Embryonic facial prominence (tissue), 1 donor: ENCODE measurements around the gene ANKRD44.
"Not testable (repeated sequence)": the region's sequence is repeated elsewhere in the genome, so short reads cannot be mapped to it uniquely, and the experiment has no call there.

Source experiments
- DNase-seq: peaks from one replicate; pipeline ENCODE4 v3.0.0-alpha.2; 2016; ENCODE audit errors: extremely low spot score

Gene ANKRD44

DNA sequence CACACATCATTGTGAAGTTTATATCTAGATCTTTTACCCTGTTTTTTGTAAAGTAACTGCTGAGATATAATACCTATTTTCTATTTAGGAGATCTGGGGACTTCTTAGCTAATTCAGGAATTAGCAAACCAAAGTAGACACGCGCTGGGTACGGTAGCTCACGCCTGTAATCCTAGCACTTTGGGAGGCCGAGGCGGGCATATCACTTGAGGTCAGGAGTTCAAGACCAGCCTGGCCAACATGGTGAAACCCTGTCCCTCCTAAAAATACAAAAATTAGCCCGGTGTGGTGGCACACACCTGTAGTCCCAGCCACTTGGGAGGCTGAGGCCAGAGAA is 23.0 kb downstream of the ANKRD44 start:
- DNase-seq, result not testable (repeated sequence)

DNA sequence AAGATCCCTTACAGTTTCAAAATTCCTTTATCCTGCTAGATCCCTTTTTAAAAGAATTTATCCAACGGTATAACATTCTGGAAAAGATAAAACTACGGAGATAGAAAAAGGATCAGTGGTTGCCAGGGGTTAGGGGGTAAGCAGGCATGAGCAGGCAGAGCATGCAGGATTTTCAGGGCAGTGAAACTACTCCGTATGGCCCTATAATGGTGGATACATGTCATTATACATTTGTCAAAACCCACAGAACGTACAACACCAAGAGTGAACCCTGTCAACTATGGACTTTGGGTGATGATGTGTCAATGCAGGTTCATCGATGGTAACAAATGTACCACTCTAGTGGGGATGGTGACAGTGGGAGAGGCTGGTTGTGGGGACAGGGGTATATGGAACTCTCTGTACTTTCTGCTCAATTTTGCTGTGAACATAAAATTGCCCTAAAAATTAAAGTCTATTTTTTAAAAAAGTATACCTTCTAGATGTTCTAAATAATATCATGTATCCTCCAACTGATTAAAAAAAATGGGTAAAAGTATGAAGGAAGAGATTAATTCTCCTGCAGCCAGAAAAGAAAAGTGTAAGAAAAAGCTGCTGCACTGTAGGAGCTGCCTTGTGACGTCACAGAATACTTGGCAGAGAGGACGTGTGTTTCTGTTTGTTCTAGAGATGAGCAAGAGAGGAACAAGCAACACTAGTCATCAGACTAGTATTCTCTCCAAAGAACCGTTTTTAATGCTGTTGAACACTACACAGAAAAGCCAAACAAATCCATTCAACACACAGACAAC is 23.6 kb downstream of the ANKRD44 start:
- no peak for DNase-seq

DNA sequence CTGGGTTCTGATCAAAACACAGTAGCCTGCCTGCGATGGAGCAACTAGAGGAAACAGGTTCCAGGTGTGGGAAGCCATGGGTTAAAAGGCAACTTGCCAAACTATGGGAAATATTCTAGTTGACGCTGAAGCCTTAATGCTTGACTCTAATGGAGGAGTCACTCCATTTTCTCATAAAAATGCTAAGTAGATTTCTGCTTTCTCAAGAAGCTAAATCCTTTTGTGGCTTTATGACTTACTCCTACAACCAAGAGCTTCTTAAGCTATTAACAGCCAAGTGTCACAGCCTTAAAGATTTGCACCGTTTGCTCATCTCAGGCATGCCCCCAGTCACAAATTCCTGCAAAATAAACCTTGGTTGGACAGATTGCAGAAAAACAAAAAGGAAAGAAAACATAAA is 25.2 kb downstream of the ANKRD44 start:
- DNase-seq, result no peak

DNA sequence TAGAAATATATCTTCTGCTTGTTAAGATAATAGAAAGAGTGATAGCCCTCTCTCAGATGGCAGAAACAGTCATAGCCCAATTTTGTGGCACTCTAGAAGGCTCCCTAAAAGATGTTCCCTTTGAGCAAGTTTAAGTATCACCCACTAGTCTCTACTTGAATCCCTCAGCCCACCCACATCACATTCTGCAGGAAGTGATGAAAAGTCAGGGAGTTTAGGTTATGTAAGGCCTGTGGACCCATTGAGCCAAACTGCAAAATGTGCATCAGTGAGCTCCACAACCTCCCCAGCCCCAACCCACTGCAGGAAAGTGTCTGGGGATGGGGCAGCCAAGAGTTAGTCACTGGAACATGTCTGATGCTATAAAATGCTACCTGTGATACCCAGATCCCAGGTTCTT is 25.6 kb downstream of the ANKRD44 start:
- DNase-seq, result no peak

DNA sequence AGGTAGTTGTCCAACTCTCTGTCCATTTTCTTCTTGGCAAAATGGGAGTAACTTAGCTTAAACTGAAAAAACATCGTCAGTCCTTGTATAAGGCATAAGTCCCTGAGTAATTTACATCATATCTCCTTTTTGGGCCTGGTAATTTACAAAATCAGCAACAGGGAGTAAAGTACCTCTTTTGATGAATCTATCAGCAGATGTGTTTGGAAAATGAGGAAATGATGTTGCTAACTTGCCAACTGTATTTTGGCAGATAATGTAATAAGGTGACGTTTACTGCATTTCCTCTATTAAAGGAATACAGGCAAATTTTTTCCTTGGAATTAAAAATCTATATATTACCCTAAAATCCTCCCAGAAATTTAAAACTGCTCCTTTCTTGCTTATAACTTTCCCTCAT is 29.2 kb downstream of the ANKRD44 start:
- no peak for DNase-seq

DNA sequence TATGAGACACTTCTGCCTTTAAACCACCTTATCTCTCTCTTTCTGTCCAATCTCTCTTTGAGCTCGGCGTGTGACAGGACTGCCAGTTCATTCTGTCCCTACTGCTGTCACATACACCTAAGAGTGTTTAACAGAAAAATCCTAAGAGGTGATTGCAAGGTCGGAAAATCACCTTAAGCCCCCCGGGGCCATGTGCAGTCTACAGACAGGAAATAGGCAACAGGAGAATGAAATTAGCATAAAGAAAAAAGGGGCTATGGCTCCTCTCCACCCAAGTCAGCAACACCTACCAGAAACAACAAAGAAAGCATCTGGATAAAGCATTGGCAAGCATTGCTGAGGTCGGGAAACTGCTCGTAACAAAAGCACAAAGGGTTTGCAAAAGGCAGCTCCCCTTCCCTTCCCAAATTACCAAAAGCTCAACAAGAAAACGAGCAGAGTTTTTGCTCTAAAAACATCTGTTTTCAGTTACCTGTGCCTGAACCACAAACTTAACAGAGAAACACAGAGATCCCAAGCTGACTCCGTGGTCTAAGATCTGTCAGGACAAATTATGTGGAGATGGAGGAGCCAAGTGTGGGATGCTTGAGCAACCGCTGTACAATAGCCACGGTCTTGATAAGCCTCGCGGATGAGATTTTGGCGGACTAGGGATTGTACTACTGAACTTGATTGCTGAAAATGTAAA is 30.4 kb downstream of the ANKRD44 start:
- peak; percentile 79 for DNase-seq

DNA sequence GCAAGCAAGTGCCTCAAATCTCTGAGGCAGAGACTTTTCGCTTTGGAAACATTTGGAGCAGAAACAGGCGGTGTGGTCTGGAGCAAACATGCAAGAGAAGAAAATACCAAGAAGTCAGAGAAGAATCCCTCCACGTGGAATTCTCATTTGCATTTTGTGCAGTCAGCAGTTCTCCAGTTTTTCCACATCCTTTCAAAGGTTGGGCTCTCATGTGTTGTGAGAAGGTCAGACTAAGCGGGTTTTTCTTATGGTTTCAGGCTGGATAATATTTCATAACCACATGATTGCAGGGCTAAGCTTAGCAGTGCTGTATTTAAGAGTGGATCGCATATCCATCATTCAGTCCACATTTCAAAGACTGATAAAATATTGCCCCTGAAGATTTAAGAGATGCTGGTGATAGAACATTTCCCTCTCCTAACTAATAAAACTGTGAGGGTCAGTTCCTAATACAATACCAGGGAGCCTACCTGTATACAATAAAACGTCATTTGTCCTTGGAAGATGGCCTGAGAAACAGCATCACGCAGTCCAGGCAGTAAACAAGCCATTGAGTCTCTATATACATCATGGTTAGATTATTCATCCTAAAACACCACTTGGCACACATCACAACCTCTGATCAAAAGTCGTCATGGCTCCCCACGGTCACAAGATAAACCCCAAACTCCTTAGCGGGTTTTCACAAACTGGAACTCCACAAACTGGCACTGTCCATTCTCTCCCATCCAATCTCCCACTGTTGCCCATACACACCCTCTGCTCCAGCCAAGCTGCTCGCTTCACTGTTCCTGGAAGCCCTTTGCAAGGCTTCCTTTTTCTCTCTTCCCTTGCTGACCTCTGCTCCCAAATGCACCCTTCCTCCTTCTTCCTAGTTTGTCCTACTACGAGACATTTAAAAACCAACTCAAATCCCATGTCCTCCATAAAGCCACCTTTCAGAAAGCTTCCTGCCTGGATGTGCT is 31.5 kb downstream of the ANKRD44 start:
- DNase-seq, result peak; percentile 78

DNA sequence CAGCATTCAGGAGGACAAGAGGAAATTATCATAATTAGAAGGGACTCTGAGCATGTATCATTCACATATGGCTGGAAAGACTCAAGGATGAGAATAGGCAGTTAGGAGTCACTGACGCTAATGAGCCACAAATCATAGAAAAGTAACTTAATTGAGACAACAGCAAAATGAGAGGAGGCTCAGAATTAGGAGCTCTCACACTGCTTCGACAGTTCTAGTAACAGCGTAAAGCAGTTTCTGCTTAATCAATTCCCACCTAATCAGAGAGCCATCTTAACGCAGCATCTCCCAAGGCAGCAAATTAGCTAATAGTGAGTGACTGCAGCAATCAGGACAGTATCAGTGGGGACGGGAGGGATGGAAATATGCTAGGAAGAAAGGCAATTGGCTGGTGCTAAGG is 32.8 kb downstream of the ANKRD44 start:
- DNase-seq, result no peak

DNA sequence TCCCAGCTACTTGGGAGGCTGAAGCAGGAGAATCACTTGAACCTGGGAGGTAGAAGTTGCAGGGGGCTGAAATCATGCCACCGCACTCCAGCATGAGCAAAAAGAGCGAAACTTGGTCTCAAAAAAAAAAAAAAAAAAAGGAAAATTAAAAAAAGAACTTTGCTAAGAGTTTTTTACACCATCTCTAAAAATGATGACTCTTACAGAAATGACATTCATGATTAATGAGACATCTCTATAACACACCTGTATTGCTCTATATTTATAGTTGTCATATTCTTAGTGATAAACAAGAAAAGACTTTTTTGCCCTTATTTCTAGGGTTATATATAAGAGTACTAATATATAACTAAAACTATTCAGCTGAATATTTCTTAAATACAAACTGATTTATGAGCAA is 34.4 kb downstream of the ANKRD44 start:
- DNase-seq, result no peak

DNA sequence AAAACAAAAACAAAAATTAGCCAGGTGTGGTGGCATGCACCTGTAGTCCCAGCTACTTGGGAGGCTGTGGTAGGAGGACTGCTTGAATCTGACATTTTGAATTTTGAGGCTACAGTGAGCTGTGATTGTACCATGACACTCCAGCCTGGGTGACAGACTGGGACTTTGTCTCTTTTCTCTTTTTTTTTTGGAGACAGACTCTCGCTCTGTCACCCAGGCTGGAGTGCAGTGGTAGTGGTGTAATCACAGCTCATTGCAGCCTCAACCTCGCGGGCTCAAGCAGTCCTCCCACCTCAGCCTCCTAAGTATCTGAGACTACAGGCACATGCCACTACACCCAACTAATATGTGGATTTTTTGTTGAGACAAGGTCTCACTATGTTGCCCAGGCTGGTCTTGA is 35.6 kb downstream of the ANKRD44 start:
- no peak for DNase-seq

DNA sequence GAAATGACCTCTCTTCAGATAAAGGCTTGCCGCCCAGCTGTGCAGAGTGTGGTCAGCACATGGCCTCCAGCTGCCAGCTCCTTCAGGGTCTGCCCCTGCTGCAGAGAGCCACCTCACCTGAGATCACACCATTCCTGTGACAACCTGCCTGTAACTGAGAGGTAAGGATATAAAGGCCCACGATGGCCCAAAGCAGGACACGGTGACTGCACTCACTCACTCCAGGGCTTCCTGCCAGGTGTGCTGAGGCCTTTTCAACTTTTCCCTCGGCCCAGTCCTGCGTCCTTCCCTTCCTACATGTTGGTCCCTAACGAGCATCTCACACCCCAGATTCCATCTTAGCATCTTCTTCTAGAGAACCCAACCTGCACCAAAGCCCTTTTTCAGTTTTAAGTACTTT is 36.2 kb downstream of the ANKRD44 start:
- DNase-seq, result no peak

DNA sequence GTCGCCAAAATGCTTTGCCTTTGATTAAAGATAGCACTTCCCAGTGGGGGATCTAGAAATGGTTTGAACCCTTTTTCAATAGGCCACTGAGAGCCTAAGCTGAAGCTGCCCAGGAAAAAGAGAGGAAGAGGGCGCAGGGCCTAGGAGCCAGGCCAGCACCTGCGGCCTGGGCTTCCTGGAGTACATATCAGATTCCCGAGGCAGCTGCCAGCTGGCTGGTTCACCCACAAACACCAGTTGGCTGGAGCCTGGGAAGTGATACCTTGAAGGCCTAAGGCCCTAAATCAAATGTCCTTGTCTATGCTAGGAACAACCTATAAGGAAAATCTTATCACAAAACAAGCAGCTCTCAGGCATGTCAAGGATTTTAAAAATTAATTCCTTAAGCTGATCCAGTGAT is 37.1 kb downstream of the ANKRD44 start:
- DNase-seq, result no peak

DNA sequence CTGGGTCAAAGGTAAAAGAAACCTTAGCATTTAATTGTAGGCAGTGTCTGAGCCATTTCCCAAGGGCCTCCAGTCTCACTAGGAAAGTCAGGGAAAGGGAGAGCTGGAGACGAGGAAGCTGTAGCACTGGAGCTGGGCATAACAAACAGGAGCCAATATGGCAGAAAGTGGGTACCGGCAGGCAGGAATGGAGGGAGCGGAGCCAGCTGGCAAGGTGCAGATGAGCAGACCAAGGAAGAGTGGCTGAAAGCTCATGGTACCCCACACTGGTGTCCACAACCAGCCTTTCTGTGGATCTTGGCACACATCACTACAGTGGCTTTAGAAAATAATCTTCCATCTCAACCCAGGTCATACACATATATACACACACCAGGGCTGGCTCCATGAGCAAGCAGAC is 40.0 kb downstream of the ANKRD44 start:
- no peak for DNase-seq

DNA sequence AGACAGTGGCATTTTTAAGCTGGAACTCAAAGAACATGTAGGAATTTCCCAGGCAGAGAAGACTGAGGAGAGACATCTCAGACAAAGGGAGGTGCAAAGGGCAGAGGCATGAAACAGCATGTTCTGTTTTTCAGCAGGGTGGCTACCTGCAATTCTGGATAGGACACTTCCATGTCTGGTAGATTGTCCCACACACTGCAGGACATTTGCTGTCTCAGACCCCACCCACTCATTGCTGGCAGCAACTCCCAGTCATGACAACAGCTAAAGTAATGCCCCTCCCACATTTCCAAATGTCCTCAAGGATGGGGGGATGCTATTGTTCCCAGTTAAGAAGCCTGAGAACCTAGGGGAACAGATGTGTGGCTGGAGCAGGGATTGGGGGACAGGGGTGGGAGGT is 40.8 kb downstream of the ANKRD44 start:
- no peak for DNase-seq

DNA sequence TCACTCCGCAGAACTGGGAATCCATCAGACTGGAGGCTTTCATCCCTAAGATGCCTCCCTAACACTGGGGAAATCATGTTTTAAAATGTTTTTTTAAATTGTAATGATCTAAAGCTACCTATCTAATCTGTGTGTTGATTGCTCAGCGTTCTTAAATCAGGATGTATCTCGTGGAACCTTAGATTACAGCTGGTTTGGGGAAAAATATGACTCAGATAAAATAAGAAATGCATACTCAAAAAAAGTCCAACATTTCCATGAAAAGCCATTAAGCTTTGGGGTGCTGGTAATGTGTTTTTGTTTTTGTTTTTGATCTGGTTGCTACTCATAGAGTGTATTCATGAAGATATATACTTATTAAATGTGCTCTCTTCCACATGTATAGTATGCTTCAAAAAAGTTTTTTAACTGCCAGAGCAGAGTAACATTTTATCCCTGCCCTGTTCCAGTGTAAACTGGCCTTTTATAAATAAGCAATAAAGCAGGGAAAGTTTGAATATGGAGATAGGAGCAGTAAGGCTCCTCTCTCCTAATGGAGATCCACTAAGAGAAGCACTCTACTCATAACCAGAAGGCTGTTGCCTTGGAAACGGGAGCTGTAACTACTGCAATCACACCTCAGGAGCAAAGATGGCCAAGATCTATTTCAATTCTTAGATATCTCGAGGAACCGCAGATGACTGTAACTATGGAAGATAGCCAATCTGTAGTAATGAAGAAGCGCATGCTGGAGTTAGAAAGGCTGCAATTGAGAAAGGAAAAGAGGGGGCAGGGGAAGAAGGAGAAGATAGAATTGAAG is 41.6 kb downstream of the ANKRD44 start:
- no peak for DNase-seq

DNA sequence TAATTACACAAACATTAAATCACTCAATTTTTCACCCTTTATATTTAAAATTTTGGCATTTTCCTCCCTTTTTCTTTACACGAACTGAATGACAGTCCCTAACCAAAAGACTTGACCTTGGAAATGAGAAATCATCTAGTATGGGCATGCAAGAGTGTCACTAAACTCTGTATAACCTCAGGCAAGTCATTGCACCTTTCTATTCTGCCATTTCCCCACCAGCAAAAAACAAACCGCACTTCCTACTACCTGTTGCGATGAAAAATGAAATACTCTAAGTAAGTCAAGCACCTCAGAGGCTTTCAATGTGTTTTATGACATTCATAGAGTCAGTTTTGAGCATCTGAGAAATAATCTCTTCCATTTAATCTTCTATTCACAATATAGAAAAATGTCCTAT is 44.1 kb downstream of the ANKRD44 start:
- no peak for DNase-seq

DNA sequence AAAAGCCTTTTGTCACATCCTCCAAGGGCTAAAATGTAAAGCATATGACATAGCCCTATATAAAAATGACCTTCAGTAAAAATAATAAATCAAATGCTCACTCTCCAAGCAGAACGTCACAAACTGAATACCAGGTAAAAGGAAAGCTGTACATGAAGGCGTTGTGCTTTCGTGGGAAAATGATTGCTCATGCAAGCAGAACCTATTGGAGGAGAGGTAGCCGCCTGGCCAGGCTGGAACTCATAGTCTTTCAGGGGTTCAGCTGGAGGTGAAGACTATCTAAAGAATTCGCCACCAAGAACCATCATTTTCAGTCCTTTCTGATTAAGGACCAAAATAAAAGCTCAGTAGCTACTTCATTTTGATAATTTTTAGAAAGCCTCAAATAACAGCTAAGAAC is 44.7 kb downstream of the ANKRD44 start:
- DNase-seq, result no peak

DNA sequence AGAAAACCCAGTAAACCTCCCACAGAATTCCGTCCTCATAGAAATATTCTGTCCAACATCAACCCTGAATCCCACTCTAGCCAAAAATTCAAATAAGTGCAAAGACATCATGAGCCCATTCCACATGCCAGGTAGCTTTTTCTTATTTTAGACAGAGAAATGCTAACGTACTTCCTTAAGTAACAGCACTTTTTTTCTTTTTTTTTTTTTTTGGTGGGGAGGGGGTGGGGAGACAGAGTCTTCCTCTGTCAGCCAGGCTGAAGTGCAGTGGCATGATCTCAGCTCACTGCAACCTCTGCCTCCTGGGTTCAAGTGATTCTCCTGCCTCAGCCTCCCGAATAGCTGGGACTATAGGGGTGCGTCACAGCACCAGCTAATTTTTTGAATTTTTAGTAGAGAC is 45.5 kb downstream of the ANKRD44 start:
- no peak for DNase-seq

DNA sequence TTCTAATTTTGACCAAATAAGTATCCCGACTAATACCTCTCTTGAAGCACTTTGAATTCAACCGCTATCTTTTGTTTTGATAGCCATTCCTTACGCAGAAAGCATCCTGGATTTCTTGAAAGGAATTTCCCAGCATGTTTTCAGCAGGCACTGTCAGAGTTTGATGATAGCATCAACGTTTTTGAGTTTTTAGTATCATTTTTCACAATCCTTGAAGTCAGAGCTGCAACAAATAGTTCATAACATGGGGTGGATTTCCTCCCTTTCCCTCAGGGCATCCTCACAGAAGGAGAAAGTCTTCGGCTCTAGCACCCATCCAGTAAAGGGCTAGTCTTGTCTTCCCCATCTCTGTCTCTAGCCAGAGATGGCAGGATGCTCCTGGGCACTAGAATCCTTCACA is 46.2 kb downstream of the ANKRD44 start:
- no peak for DNase-seq

DNA sequence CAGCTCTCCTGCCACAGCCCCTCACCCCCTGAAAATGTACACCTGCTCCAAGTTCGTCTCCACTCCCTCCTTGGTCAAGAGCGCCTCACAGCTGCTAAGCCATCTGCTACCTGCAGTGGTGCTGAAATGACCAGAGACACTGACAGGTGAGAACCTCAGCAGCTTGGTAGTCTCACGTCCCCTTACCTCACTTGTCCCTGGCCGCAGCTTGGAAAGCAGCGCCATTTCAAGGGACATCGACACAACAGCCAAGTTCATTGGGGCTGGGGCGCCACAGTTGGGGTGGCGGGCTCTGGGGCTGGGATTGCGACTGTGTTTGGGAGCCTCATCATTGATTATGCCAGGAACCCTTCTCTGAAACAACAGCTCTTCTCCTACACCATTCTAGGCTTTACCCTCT is 47.5 kb downstream of the ANKRD44 start:
- no peak for DNase-seq

DNA sequence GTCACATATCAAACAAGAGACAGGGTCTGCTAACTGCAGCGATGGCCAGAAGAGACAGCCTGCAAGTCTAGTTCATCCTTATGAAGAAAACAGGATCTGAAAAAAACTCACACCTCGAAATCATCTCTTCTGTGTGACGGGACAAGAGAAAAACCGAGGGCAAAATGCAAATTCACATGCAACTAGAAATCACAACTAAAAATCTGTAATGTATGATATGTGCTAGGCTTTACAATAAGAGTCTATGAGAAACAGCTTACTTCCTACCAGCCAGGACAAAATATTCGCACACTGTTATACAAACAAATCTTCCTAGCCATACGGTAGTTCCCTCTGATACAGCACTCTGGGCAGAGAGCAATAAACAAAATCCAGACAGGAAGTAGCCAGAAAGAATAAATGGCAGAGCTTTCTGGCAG is 48.8 kb downstream of the ANKRD44 start:
- DNase-seq, result no peak
